Esophagus squamous epithelium (tissue), 5 donors: ENCODE data around the gene GJB3. TPM values are rescaled to one million over a fixed set of nuclear protein-coding genes. Genes with fewer than 3 reads are reported as not detected.

Experiments
- DNase-seq: peaks from one replicate; lab custom pipeline; 2025; lab: John Stamatoyannopoulos, UW
- H3K27ac ChIP-seq, 4 donors: fragments of 200-600 bp; sonication (generic); one replicate each; pipeline ENCODE4 v1.5.1; 2016 to 2019; ENCODE audit warnings: mild to moderate bottlenecking in 1 of 4
- H3K27me3 ChIP-seq, 4 donors: fragments of 200-600 bp; sonication (generic); 1 replicate in 3 of 4; 2 replicates in 1 of 4; pipeline versions ENCODE4 v1.5.1 to v1.6.0; 2017 to 2021; ENCODE audit warnings: antibody characterized with exemption in 1 of 4
- H3K36me3 ChIP-seq, 3 donors: fragments of 200-600 bp; sonication (generic); one replicate each; pipeline ENCODE4 v1.5.1; 2016 to 2019
- H3K4me1 ChIP-seq, 3 donors: fragments of 200-600 bp; sonication (generic); one replicate each; pipeline ENCODE4 v1.5.1; 2017 to 2019
- H3K4me3 ChIP-seq, 4 donors: fragments of 200-600 bp; sonication (generic); 1 replicate in 3 of 4; 2 replicates in 1 of 4; pipeline ENCODE4 v1.5.1; 2016 to 2019; ENCODE audit warnings: mild to moderate bottlenecking in 2 of 4, moderate library complexity in 1 of 4
- H3K9me3 ChIP-seq, 3 donors: fragments of 200-600 bp; sonication (generic); one replicate each; pipeline ENCODE4 v1.5.1; 2016 to 2019
- CTCF ChIP-seq, 6 experiments: fragments of 450-650 bp in 4 of 6; fragments of 200-600 bp in 2 of 6; sonication (generic) in 2 of 6; IDR thresholded peaks; one replicate each; pipeline ENCODE4 v1.5.1; 2016 to 2019; ENCODE audit warnings: antibody characterized with exemption in 6 of 6, mild to moderate bottlenecking in 4 of 6, moderate library complexity in 4 of 6
- POLR2A ChIP-seq, 4 donors: fragments of 450-650 bp; IDR thresholded peaks; one replicate each; pipeline ENCODE4 v1.6.1; 2017; ENCODE audit warnings: antibody characterized with exemption in 4 of 4, mild to moderate bottlenecking in 4 of 4, moderate library complexity in 3 of 4
- WGBS, 2 donors: methylation state at CpG; one replicate each; pipeline ENCODE4 v1.1.5; 2018; 5-methylcytosine and 5-hydroxymethylcytosine counted together
- intact Hi-C: fragments of 100-400 bp; cut with DNase I; formaldehyde crosslinking; loops from one replicate; pipeline ENCODE4 v1.15.0; 2022
- total RNA-seq, 4 donors: library from RNA; depleted of rRNA; stranded (reverse); fragments of >200 nt; gene quantifications; one replicate each; pipeline ENCODE4 v1.1.0, GENCODE V29; 2016
- donor health status: DM: yes; HTN: yes; CAD: no.

GJB3 gene
- total RNA-seq, 4 donors from 2014 or later: 82.6 to 123 (median 94.4) TPM

GRCh38 chr1:34779526-34779925 lies 1.5 kb upstream of the GJB3 start:
- WGBS, 2 donors: 50 to 59% methylated on average over 5 of the region's 5 CpGs
- Histone ChIP-seq H3K27me3 (peaks cover 0 to 62% (median 3%) of the 10 kb centered on the region in 4 donors), H3K9me3 (no peaks in the 10 kb centered on the region), H3K4me3 (no peak overlapping the region), H3K36me3 (peaks cover 0 to 4% (median 3%) of the 10 kb centered on the region in 3 donors), H3K4me1 (peaks cover 0 to 61% (median 21%) of the 10 kb centered on the region in 3 donors), H3K27ac (peak overlapping the region; percentile 19 to 99 (median 98))
- no peak for TF ChIP-seq CTCF (IDR thresholded peaks at IDR 0.05)
- TF ChIP-seq POLR2A (IDR thresholded peaks at IDR 0.05): no peak
- DNase-seq: no peak
- intact Hi-C loops: no loop called here

GRCh38 chr1:34779962-34780361 lies 1.1 kb upstream of the GJB3 start:
- TF ChIP-seq CTCF (IDR thresholded peaks at IDR 0.05) (no peak), POLR2A (IDR thresholded peaks at IDR 0.05) (no peak)
- intact Hi-C loops: no loop called here
- WGBS, 2 donors: 90% methylated on average over 4 of the region's 5 CpGs; no CpG with 5 or more reads in 1 of the 2 donors
- no peaks in the 10 kb centered on the region for H3K9me3 ChIP-seq
- no peak for DNase-seq
- H3K36me3 ChIP-seq: peaks cover 0 to 9% (median 7%) of the 10 kb centered on the region in 3 donors
- H3K27me3 ChIP-seq: peaks cover 0 to 62% (median 3%) of the 10 kb centered on the region in 4 donors
- H3K4me1 ChIP-seq: peaks cover 0 to 65% (median 21%) of the 10 kb centered on the region in 3 donors
- H3K4me3 ChIP-seq: no peak overlapping the region
- H3K27ac ChIP-seq: peak overlapping the region; percentile 19 to 99 (median 98)

GRCh38 chr1:34780528-34780927 lies 486 bp upstream of the GJB3 start:
- DNase-seq: no peak
- WGBS, 2 donors: 35 to 57% methylated on average over 1 to 2 of the region's 2 CpGs
- TF ChIP-seq POLR2A (IDR thresholded peaks at IDR 0.05) (no peak), CTCF (IDR thresholded peaks at IDR 0.05) (no peak)
- intact Hi-C loops: no loop called here
- peaks cover 0 to 14% (median 13%) of the 10 kb centered on the region in 3 donors for H3K36me3 ChIP-seq
- peaks cover 0 to 62% (median 3%) of the 10 kb centered on the region in 4 donors for H3K27me3 ChIP-seq
- H3K27ac ChIP-seq: peak overlapping the region; percentile 19 to 99 (median 98)
- peaks cover 0 to 71% (median 21%) of the 10 kb centered on the region in 3 donors for H3K4me1 ChIP-seq
- H3K9me3 ChIP-seq: no peaks in the 10 kb centered on the region
- peak overlapping the region; percentile 69 to 81 (median 76) for H3K4me3 ChIP-seq

GRCh38 chr1:34781844-34782391 lies 904 bp downstream of the GJB3 start:
- DNase-seq: no peak
- peaks cover 0 to 26% (median 15%) of the 10 kb centered on the region in 3 donors for H3K36me3 ChIP-seq
- peaks cover 0 to 58% (median 3%) of the 10 kb centered on the region in 4 donors for H3K27me3 ChIP-seq
- intact Hi-C loops: no loop called here
- no peaks in the 10 kb centered on the region for H3K9me3 ChIP-seq
- H3K4me3 ChIP-seq: peak overlapping the region; percentile 69 to 81 (median 76)
- peaks cover 0 to 82% (median 26%) of the 10 kb centered on the region in 3 donors for H3K4me1 ChIP-seq
- TF ChIP-seq POLR2A (IDR thresholded peaks at IDR 0.05) (peak in 3 of 4 donors; percentile 51 to 80 (median 74)), CTCF (IDR thresholded peaks at IDR 0.05) (no peak)
- peak overlapping the region; percentile 96 to 99 (median 98) for H3K27ac ChIP-seq
- whole genome bisulfite sequencing, 2 donors: 0 to 11% methylated on average over 1 to 3 of the region's 18 CpGs

GRCh38 chr1:34784751-34785221 lies 3.8 kb downstream of the GJB3 start:
- WGBS, 2 donors: 78 to 80% methylated on average over 15 to 20 of the region's 28 CpGs
- H3K4me1 ChIP-seq: peaks cover 0 to 81% (median 23%) of the 10 kb centered on the region in 3 donors
- H3K4me3 ChIP-seq: no peak overlapping the region
- TF ChIP-seq POLR2A (IDR thresholded peaks at IDR 0.05) (no peak), CTCF (IDR thresholded peaks at IDR 0.05) (no peak)
- H3K27me3 ChIP-seq: peaks cover 0 to 40% (median 3%) of the 10 kb centered on the region in 4 donors
- no peak for DNase-seq
- intact Hi-C loops: loop anchor here (5.0 kb wide), 1 partner anchor 68 kb away; no protein-coding TSS in a partner anchor
- H3K36me3 ChIP-seq: peaks cover 0 to 38% (median 15%) of the 10 kb centered on the region in 3 donors
- H3K9me3 ChIP-seq: no peaks in the 10 kb centered on the region
- peak overlapping the region in 3 of 4 donors; percentile 96 to 99 (median 99) for H3K27ac ChIP-seq
